Activated CD8-positive, alpha-beta memory T cell treated with anti-CD3 and anti-CD28 coated beads for 24 hours (primary cell): ENCODE results near the gene TTC39A.

ENCODE experiments used
- DNase-seq: peaks from one replicate; pipeline ENCODE4 v3.0.0-alpha.2; 2020

The TTC39A gene

DNA sequence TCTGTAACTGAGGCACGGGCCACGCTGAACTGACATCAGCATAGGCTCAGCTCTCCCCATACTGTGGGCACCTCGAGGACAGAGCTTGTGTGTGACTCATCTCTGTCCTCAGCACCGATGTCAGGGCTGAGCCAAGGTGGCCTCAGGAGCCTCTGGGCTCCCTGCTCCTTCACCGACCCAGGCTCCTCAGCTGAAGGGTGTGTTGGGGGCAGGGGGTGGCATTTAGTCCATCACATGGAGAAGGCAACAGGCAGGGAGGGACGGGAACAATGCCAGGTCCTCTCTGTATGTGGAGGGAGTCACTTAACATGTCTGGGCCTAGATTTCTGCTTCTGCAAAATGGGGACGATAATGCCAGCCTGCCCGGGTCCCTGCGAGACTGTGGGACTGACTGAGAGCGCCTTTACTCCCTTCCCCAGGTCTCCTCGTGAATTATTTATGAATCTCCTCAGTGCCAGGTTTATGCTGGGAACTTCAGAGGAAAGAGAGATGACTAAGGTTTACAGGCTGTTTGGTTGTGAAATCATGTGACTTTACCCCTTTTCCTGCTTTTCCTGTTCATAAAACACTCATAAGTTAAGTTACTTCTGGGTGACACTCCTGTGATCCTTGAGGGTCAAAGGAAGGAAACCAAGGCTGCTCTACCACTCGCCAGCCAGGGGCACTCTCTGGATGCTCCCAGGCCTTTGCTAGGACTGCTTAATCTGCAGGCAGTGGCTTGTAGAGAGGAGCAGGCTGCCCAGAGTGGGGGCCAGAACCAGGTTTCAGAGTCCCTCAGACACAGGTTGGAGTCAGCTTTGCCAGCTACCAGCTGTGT, 16.2 kb downstream of the TTC39A start:
- DNase-seq: no peak

DNA sequence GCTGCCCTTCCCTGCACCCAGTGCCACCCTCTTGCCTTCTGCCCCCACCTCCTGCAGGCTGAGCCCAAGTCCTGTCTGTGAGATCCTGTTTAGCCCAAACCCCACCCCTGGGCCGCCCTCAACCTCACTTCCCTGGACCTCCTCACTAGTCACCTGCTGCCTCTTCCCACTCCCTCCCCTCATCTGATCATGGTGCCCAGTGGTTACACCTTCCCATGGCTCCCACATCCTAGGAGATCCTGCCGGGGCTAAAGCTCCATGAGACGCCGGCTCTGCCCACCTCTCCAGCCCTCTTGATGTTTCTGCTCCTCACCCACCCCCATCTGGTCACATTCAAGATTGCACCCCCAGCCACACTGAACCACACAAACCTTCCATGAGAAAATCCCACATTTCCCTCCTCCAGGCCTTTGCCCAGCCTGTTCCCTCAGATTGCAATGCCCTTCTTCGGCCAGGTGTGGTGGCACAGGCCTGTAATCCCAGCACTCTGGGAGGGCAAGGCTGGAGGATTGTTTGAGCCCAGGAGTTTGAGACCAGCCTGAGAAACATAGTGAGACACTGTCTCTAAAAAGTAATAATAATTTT, 17.0 kb downstream of the TTC39A start:
- no peak for DNase-seq

DNA sequence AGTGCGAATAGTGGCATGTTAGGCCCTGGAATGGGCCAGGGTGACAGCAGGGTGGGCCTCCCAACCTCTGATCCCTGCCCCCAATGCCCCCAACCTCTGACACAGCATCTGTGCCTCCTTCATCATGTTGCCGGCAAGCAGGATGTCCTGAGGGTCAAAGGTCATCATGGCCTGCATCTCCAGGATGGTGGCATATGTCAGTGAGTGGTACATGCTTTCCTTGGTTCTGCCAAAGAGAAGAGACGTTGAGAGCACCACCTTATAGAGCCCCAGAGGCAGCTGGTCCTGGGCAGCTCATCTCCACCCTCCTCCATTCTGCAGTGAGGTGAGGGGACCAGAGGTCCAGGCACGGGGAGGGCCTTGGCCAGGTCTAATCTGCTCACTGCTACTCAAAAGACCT, 17.6 kb downstream of the TTC39A start:
- DNase-seq: no peak

DNA sequence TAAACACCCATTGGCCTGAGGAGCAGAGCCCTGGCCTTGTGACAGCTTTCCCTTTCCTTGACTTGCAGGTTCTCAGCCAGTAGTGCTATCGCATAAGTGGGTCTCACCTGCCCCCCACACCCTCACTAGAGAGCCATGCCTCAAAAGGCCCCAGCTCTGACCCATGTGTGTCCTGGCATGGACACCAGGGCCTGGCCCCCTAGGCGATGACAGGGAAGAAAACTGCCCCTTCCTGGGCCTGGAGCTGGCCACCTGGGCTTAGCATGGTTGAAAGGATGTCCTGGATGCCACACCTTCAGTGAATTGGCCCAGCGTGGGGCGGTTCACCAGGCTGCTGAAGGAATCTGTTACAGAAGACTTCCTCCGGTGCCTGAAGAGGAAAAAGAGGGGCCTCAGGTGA, 18.5 kb downstream of the TTC39A start:
- no peak for DNase-seq

DNA sequence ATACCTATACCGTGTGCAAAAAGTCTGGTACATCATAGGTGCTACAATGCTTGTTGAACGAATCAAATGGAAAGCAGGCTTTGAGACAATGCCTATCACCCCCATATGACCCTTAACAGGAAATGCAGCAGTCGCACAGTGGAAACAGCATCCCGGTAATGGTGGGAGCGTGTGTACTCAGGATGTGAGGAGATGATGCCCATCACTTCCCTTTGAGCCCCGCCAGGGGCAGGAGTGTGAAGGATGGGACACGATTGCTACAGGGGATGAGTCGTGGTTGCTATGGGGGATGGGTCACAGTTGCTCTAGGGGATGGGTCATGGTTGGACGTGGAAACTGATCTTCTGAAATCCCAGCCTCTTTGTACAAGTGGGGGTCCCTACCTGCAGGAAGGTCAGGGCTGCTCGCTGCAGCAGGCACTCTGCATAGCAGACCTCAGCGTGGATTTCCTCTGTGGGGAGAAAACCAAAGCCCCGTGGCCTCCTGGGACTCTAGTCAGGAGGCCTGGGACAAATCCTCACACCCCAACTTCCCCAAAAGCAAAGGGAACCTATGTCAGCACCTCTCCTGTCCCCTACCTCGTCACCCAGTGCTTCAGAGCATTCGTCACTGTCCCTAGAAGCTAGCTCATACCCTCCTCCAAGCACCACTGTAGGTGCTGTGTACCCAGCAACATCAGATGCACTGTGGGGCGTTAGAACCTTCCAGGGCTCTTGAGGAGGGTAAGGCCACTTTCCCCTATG, 19.3 kb downstream of the TTC39A start:
- no peak for DNase-seq

DNA sequence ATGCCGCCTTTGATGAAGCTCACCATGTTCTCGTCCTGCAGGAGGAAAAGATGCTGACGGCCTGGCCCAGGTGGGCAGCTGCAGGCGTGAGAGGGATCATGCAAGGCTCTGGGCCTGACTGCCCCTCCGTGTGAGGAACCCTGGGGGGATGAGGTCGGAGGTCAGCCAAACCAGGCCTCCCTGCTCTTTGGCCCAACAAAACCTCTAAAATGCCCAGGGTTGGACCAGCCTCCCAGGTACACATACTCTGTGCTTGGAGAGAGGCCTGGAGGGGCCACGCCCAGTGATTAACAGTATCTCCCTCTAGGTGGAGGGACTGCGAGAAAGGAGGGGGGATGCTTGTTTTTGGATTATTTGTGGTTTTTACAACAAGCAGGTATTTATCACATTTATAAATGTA, 21.1 kb downstream of the TTC39A start:
- no peak for DNase-seq

DNA sequence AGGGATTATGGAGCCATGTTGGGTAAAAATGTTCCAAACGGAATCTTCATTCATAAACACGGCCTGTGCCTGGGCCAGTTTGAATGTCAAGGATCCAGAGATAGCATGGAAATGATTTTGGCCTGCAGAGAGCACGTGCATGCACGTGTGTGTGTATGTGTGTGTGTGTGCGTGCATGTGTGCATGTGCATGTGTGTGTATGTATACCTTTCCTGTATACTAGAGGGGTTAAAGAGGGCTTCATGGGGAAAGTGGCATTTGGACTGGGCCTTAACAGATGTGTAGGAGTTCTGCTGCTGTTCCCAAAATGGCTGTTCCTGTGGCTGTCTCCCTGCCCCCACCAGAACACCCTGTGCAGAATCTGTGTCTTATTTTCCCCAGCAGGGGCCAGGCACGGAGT, 21.7 kb downstream of the TTC39A start:
- DNase-seq: no peak

DNA sequence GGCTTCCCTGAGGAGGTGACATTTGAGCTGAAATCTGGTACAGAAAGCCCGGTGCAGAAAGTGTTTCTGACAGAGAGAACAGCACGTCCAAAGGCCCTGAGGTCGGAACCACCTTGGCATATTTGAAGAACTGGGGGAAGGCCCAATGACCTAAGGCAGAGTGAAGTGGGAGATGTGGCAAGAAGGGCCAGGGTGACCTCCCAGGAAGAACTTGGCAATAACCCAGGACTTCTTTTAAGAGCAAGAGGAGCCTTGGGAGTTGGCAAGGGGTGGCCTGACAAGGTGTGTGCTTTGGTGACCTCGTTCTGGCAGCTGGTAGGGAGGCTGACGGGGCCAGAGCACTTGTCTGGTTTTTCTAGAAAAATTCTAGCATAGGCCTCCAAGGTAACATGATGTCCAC, 23.4 kb downstream of the TTC39A start:
- DNase-seq: no peak

DNA sequence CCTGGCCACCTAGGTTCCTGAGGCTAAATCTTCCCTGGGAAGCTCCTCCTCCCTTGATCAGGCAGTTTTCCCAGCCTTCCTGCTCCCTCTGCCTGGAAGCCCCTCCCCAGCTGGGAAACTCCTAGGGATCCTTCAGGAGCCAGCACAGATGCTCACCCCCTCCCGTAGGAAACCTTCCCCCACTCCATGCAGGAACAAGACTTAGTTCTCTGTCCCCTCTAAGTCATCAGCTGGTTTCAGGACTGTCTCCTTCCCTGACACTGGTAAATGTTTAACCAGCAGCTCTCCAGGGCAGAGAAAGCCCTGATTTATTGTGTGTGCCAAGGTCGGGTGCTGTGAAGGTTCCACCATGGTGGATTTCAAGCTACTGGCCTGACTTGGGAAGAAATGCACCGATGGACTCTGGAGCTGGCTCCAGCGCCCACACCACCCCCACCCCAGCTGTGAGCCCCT, 25.0 kb downstream of the TTC39A start:
- DNase-seq: no peak

DNA sequence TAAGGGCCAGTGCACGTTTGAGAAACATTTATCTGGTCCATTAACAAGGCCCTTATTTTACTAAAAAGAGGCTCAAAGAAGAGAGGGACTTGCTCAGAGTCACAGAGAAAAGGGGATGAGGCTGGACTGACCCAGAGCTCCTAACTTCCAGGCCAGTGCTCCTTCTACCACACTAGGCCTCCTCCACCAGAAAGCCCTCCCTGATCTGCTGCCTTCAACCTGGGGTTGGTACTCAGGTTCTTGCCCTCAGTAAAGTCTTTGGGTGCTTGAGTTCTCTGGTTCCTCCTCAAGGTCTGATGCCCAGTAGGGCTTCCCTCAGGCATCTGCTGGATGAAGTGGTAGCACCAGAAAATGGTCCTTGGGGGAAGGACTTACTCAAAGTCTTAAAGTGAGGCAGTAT, 26.0 kb downstream of the TTC39A start:
- DNase-seq: no peak

DNA sequence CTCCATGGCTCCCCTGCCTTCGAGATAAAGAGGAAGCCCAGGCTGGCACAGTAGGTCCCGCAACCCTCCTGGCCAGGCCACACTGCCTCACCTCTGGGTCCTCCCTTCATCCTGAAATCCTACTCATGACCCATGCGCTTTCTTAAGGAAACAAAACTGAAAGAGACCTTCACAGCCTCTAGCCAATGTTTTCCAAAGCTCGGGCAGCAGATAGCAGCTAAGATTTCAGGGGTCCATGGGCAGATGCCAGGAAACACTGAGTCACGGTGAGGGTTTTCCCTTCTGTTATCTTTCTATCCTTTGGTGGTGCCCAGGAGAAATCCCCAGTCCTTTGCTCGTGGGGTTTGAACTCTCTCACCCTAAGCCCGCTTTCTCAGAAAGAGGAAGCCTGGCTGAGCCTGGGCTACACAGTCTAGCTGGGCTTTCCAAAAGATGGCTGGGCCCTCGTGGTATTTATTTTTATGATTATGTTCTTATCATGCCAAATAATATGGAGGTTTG, 26.6 kb downstream of the TTC39A start:
- no peak for DNase-seq

DNA sequence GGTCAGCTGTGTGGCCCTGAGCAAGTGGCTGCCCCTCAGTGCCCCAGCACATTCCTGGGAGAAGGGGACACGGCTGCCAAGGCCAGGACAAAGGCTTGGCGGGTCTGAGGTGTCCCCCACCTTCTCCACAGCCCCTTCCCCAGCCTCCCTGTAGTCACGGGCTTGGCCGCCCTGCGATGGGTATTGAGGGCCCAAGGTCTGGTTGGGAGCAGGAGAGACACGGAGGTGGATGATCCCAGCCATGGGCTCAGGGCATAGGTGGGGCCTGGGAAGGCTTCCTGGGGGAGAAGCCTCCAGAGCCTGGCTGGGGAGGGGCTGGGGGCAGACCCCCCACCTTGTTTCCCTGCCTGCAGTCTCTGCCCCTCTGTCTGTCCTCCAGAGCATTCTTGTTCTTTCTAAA, 27.0 kb downstream of the TTC39A start:
- DNase-seq: no peak

DNA sequence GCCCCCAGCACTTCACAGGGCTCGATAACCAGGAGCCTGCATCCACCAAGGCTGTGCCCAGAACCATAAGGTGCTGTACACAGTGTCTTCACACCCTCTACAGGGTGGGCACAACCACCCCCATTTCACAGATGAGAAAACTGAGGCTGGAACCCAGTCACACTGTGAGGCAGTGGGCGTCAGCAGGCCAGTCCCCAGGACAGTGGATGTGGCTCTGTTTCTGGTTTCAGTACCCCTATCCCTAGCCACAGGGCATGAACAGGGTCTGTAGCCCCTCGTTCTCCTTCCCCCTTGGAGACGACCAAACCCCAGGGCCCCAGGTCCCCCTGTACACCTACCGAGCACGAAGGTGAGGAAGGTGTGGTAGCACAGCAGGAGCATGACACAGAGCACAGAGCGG, 27.6 kb downstream of the TTC39A start:
- DNase-seq: no peak

DNA sequence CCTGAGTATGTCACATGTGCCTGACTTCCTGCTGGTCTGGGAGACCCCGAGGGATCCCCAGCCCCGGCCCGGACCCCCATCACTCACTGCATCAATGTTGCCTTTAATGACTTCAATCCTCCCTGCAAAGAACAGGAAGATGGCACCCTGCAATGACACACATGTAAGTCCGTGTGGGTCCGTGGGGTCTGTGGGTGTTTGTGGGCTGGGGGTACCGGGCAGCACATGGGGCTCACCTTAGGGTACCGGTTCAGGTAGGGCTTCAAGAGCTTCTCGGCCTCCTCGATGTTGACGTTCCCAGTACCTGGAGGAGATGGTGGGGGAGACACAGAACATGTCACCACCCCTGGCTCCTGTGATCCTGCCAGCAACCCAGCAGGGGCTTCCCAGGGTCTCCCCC, 28.1 kb downstream of the TTC39A start:
- DNase-seq: no peak

DNA sequence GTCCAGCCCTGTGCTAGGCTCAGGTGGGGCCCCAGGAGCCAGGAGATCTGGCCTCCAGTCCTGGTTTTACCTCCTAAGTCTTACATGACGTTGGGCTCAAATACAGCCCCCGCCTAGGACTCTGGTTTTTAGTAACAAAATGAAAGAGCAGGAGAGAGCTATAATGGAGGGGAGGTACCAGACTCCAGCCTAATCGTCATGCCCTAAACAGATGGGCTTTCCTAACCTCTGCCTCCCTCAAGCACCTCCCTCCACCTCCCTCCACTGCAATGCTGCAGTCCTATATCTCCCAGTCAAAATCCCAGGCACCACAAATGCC, 28.6 kb downstream of the TTC39A start:
- no peak for DNase-seq

DNA sequence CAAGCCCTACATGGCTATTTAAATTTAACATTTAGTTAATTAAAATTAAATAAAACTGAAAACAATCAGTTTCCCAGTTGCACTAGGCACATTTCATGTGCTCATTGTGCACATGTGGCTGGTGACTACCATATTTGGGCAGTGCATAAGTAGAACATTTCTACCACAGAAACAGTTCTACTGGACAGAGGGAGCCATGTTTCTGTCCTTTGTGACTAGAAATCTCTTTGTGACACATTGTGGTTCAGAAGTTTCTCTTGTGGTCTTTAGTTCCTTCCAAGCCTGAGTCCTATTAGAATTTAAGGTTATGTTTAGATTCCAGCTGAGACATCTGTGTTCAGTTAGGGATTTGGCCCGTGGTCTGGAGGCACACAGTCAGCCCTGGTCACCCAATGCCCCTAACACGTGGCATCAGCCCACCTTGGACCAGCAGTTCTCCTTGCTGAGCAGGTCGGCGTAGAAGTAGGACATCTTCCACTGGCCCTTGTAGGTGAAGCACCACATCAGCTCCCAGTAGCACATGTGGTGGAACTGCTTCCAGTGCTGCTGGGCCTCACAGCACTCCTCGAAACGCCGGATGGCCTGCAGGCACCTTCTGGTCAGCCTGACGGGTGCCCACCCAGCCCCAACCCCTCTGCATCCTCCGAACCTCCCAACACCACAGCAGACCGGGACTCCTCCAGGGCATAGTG, 29.1 kb downstream of the TTC39A start:
- DNase-seq: no peak

DNA sequence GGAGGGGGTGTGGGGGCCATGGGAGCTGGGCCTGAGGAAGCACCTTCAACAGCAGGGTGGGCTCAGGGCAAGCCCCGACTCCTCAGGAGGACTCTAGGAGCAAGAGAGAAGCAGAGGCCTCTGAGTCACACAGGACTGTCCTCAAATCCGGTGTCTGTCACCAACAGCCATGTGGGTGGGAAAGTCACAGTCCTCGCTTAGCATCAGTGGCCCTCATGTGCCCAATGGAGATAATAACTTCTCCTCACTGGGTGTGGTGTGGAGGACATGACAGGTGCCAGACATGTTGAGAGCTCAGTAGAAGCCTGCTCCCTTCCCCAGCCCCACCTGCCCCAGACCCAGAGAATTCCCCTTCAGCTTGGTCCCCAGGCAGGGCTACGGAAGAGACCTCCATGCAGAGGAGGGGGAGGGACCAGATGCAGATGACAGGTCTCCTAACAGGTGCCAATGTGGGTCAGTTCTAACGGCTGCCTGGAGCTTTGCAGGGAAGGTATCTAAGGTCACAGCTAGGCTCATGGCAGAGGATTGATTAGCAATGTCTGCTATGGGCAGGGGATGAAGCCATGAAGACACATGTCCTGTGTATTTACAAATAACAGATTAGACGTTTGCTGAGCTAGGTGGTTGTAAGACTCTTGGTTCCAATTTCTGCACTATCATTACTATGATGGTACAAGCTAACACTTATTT, 30.2 kb downstream of the TTC39A start:
- no peak for DNase-seq

DNA sequence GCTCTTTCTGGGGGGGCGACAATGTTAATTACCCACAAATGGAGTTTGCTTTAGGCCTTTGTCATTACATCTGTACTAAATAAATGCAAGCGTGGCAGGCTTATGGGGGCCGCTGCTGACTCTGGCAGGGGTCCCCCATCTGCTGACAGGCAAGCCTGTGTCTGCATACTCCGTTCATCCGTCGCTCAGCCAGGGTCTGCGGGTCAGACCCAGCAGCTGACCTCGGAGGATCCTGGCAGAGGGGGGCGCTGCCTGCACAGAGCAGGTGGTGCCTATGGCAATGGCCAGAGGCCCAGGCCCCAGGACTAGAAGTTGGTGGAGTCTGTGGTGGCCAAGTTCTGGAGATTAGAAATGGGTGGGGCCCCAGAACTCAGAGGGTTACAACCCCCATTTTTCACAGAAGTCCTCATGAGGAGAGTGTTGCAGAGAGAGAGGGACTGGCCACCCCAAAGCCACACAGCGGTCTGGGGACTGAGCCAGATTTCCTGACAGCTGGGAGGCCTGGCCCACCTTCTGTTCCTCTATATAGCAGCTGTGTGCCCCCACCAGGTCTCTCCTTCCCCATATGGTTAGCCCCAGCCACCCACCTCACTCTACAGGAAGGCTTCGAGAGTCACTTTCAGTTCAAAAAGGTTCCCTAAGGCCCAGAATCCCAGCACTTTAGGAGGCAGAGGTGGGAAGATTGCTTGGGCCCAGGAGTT, 31.0 kb downstream of the TTC39A start:
- DNase-seq: no peak

DNA sequence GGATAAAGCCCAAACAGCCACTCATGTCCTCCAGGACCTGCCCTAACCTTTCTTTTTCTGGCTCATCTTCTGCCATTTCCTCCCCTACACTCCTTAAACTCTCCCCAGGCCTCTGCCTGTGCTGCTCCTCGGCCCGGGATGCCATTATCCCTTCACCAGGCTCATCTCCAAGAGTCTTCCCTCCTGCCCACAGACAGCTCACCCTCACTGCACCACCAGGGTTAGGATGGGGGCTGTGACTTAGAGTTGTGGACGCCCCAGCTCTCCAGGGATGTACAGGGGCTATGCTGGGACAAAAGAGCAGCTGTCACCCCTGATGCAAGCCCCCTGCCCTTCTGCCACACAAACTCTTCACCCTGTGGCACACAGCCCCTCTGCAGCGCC, 32.0 kb downstream of the TTC39A start:
- DNase-seq: no peak

DNA sequence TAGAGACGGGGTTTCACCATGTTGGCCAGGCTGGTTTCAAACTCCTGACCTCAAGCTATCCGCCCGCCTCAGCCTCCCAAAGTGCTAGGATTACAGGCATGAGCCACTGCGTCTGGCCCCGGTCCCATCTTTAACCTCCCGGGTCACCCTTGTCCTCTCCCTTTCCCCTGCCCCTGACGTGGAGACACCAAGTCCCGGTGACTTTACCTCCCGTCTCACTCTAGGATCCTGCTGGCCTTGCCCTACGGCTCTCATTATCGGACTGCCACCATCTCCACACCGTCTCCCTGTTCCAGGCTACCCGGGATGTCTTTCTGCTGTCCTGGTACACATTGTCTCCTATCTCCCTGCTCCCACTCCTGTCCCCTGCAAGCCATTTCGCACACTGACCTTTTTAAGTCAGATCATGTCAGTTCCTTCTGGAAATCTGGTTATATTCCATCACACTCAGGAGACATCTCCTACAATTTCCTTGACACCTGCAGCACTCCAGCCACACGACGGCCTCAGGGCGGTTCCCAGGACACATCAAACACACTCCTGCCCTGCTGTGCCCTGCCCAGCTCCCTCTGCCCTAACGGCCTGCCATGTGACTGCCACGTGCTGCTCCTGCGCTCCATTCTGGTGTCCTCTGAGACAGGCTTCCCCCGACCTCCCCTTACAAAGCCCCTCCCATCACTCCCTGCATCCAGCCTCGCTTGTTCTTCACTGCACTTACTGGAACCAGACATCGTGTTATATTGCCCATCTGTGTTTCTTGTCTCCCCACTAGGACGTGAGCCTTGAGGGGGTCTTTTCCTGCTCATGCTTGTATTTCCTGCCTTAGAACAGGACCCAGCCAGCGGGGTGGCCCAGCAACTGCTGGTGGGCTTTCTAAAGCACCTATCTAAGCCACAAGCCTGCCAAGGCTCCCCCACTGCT, 32.7 kb downstream of the TTC39A start:
- no peak for DNase-seq
